Gastrocnemius medialis (tissue), 4 donors: ENCODE results near the gene SUN1. TPM values are rescaled to one million over a fixed set of nuclear protein-coding genes. Genes with fewer than 3 reads are reported as not detected.

Experiments used
- ATAC-seq, 2 donors: fragments of 150-250 bp; one replicate each; pipeline ENCODE4 v1.9.1; 2016
- DNase-seq, 2 donors: peaks; one replicate each; pipeline ENCODE4 v3.0.0-alpha.2; 2019
- H3K27ac ChIP-seq, 4 donors: fragments of 200-600 bp; sonication (generic); 1 replicate in 1 of 4; 2 replicates in 3 of 4; pipeline ENCODE4 v1.5.1; 2016 to 2018; ENCODE audit warnings: mild to moderate bottlenecking in 2 of 4, moderate library complexity in 1 of 4
- H3K27me3 ChIP-seq, 3 donors: fragments of 200-600 bp; sonication (generic) in 2 of 3; 1 replicate in 1 of 3; 2 replicates in 2 of 3; pipeline versions ENCODE4 v1.5.1 to v1.6.0; 2016 to 2019; ENCODE audit warnings: mild to moderate bottlenecking in 1 of 3, moderate library complexity in 1 of 3
- H3K36me3 ChIP-seq, 2 donors: fragments of 200-600 bp; sonication (generic) in 1 of 2; one replicate each; pipeline ENCODE4 v1.5.1; 2017 to 2018
- H3K4me1 ChIP-seq, 2 donors: fragments of 200-600 bp; sonication (generic) in 1 of 2; one replicate each; pipeline ENCODE4 v1.5.1; 2016 to 2017; ENCODE audit warnings: mild to moderate bottlenecking in 2 of 2
- H3K4me3 ChIP-seq, 4 donors: fragments of 200-600 bp; sonication (generic) in 3 of 4; 1 replicate in 1 of 4; 2 replicates in 3 of 4; pipeline ENCODE4 v1.5.1; 2016 to 2019; ENCODE audit warnings: mild to moderate bottlenecking in 2 of 4
- H3K9me3 ChIP-seq, 3 donors: fragments of 200-600 bp; sonication (generic) in 2 of 3; 1 replicate in 1 of 3; 2 replicates in 2 of 3; pipeline ENCODE4 v1.5.1; 2016 to 2019
- POLR2A ChIP-seq, 2 donors: fragments of 450-650 bp; IDR thresholded peaks; one replicate each; pipeline ENCODE4 v1.6.1; 2017; ENCODE audit warnings: antibody characterized with exemption in 2 of 2, mild to moderate bottlenecking in 2 of 2, moderate library complexity in 2 of 2
- in situ Hi-C, 4 donors: fragments of 200-750 bp; cut with MboI; loops; one replicate each; pipeline versions ENCODE4 v1.15.0 to v1.8.0; 2017; ENCODE audit warnings: low sequenced_read_pairs in 4 of 4
- intact Hi-C: fragments of 100-400 bp; cut with DNase I; formaldehyde crosslinking; loops from one replicate; pipeline ENCODE4 v1.15.1; 2023; ENCODE audit warnings: low total_unique reads
- total RNA-seq, 4 donors: library from RNA; depleted of rRNA; stranded (reverse); fragments of >200 nt; gene quantifications; one replicate each; pipeline versions ENCODE4 v1.1.0 to v1.2.3, GENCODE V29; 2016
- TF ChIP-seq, protein P1 (sequence below), 5 experiments: fragments of 450-650 bp in 3 of 5; fragments of 200-600 bp in 2 of 5; sonication (generic) in 2 of 5; IDR thresholded peaks in 4 of 5; conservative IDR thresholded peaks in 1 of 5; 1 replicate in 4 of 5; 2 replicates in 1 of 5; pipeline ENCODE4 v1.5.1; 2016 to 2019; ENCODE audit warnings: antibody characterized with exemption in 5 of 5, mild to moderate bottlenecking in 3 of 5, moderate library complexity in 3 of 5

The SUN1 gene
- total RNA-seq, 4 donors from 2014 or later, result 112 to 154 (median 132) TPM

DNA sequence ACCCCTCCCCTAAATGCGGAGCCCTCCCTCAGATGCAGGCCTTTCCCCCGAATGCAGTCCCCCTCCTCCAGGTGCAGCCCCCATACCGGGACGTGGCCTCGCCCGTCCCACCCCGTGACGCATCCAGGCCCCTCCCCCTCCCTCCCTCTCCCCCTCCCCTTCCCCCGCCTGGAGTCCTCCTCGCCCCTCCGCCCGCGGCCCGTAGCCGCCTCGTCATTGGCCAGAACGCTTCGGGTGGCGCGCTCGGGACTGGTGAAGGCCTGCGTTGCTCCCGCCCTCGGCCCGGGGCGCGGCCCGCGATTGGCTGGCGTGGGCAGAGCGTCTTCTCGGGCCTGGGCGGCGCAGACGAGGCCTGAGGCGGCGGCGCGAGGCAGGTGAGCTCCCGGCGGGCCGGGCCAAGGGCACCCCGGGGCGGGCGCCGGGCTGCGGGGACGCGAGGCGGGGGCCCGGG, 16.0 kb upstream of the SUN1 start:
- in situ Hi-C loops, result no loop called here
- no peaks in the 10 kb centered on the region for H3K36me3 ChIP-seq
- peak overlapping the region; percentile 94 to 99 (median 96) for H3K27ac ChIP-seq
- DNase-seq, result peak; percentile 97 to 98
- peak; percentile 87 for TF ChIP-seq POLR2A (IDR thresholded peaks at IDR 0.05)
- TF ChIP-seq, protein P1, sequence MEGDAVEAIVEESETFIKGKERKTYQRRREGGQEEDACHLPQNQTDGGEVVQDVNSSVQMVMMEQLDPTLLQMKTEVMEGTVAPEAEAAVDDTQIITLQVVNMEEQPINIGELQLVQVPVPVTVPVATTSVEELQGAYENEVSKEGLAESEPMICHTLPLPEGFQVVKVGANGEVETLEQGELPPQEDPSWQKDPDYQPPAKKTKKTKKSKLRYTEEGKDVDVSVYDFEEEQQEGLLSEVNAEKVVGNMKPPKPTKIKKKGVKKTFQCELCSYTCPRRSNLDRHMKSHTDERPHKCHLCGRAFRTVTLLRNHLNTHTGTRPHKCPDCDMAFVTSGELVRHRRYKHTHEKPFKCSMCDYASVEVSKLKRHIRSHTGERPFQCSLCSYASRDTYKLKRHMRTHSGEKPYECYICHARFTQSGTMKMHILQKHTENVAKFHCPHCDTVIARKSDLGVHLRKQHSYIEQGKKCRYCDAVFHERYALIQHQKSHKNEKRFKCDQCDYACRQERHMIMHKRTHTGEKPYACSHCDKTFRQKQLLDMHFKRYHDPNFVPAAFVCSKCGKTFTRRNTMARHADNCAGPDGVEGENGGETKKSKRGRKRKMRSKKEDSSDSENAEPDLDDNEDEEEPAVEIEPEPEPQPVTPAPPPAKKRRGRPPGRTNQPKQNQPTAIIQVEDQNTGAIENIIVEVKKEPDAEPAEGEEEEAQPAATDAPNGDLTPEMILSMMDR (IDR thresholded peaks at IDR 0.05 in 4 of 5, conservative IDR thresholded peaks at IDR 0.05 in 1 of 5), result no peak
- peaks cover 63 to 77% of the 10 kb centered on the region in 2 donors for H3K4me1 ChIP-seq
- no peaks in the 10 kb centered on the region for H3K9me3 ChIP-seq
- H3K27me3 ChIP-seq, result no peaks in the 10 kb centered on the region
- intact Hi-C loops, result no loop called here
- H3K4me3 ChIP-seq, result peak overlapping the region; percentile 38 to 69 (median 49)
- peak; percentile 73 to 76 for ATAC-seq

DNA sequence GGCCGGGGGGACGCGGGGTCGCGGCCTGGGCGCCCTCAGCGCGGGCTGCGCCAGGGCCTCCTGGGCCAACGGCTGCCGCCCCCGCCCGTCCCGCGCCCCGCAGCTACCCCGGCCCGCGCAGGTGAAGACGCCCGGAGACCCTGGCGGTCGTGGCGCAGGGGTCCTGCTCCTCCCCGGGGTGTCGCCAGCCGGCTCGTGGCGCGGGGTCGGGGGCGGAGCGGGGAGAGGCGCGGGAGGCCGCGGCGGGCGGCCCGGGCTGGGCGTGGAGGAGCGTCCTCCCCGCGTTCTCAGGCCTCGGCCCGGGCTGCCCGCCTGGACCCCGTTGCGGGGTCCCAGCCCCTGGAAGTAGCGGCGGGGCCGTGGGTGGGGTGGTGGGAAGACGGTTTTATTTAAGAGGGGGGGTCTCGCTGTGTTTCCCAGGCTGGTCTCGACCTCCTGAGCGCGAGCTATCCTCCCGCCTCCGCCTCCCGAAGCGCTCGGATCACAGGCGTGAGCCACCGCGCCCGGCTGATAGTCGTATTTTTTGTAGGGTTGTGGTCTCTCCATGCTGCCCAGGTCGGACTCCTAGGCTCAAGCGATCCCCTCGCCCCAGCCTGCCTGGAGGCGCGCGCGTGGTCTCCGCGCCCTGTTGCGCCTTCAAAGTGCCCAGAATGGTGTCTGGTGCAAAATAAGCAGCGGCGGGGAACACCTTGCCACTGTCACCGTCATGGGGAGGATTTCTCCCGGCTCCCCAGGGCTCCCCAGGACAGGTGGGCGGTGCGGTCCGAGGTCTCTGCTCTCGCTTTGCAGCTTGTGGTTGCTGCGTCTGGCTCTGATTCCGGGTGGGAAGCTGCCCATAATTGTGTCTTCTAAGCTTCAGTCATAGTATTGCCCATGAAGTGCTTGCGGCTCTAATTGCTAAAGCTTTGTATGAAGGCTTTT, 15.3 kb upstream of the SUN1 start:
- Histone ChIP-seq H3K27ac (peak overlapping the region; percentile 89 to 99 (median 92)), H3K9me3 (no peaks in the 10 kb centered on the region), H3K4me3 (peak overlapping the region; percentile 68 to 93 (median 72)), H3K4me1 (peaks cover 63 to 80% of the 10 kb centered on the region in 2 donors), H3K27me3 (no peaks in the 10 kb centered on the region), H3K36me3 (no peaks in the 10 kb centered on the region)
- in situ Hi-C loops, result no loop called here
- ATAC-seq (peak; percentile 28), DNase-seq (no peak)
- TF ChIP-seq, protein P1 (IDR thresholded peaks at IDR 0.05 in 4 of 5, conservative IDR thresholded peaks at IDR 0.05 in 1 of 5), result no peak
- TF ChIP-seq POLR2A (IDR thresholded peaks at IDR 0.05), result peak; percentile 28 to 53
- intact Hi-C loops, result no loop called here

DNA sequence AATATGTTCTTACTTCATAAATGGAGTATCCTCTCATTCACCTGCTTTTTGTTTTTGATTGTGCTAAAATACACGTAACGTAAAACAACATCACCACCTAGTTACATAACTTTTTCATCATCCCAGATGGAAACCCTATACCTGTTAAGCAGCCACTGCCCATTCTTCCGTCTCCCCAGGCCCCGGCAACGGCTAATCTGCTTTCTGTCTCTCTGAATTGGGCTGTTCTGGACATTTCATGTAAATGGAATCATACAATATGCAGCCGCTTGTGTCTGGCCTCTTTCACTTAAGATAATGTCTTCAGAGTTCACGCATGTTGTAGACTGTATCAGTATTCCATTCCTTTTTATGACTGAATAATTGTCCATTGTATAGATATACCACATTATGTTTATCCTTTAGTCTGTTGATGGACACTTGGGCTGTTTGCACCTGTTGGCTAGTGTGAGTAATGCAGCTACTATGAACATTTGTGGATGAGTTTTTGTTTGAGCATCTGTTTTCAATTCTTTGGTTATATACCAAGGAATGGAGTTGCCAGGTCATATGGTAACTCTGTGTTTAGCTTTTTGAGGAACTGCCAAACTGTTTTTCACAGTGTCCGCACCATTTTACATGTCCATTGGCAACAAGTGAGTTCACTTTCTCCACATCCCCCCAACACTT, 14.1 kb upstream of the SUN1 start:
- intact Hi-C loops, result no loop called here
- DNase-seq, result no peak
- peak overlapping the region; percentile 4 to 75 (median 38) for H3K4me3 ChIP-seq

DNA sequence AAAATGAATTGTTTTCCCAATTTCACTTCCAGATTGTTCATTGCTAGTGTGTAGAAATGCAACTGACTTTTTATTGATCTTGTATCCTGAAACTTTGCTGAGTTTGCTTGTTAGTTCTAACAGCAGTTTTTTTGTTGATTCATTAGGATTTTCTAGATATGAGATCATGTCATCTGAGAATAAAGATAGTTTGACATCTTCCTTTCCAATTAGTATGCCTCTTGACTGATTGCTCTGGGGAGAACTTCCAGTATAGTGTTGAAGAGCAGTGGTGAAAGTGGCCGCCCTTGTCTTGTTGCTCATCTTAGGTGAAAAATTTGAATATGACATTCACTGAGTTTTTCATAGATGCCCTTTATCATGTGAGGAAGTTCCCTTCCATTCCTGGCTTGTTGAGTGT, 11.9 kb upstream of the SUN1 start:
- Histone ChIP-seq H3K4me3 (no peak overlapping the region), H3K36me3 (no peaks in the 10 kb centered on the region), H3K27ac (peak overlapping the region; percentile 14 to 94 (median 92)), H3K9me3 (no peaks in the 10 kb centered on the region), H3K27me3 (no peaks in the 10 kb centered on the region), H3K4me1 (peaks cover 72 to 85% of the 10 kb centered on the region in 2 donors)
- no peak for DNase-seq
- intact Hi-C loops (no loop called here), in situ Hi-C loops (loop anchor here in 2 of 4 donors (10.0 kb wide), 1 partner anchor 54 kb away; the partner anchor contains the start of gene GET4 (in 2 of the 2))
- ATAC-seq, result no peak
- TF ChIP-seq POLR2A (IDR thresholded peaks at IDR 0.05), result no peak
- TF ChIP-seq, protein P1 (IDR thresholded peaks at IDR 0.05 in 4 of 5, conservative IDR thresholded peaks at IDR 0.05 in 1 of 5), result no peak

More for the DNA sequence above, 14.1 kb upstream of the SUN1 start:
- TF ChIP-seq, protein P1 (IDR thresholded peaks at IDR 0.05 in 4 of 5, conservative IDR thresholded peaks at IDR 0.05 in 1 of 5), result peak in 4 of 5 experiments; percentile 26 to 55 (median 42)
- no peak for TF ChIP-seq POLR2A (IDR thresholded peaks at IDR 0.05)
- peak overlapping the region; percentile 89 to 99 (median 92) for H3K27ac ChIP-seq
- in situ Hi-C loops, result no loop called here
- no peaks in the 10 kb centered on the region for H3K27me3 ChIP-seq
- no peak for ATAC-seq
- peaks cover 66 to 83% of the 10 kb centered on the region in 2 donors for H3K4me1 ChIP-seq
- H3K9me3 ChIP-seq, result no peaks in the 10 kb centered on the region
- H3K36me3 ChIP-seq, result no peaks in the 10 kb centered on the region
